ENCODE data around the gene REG3G.
"Not testable (repeated sequence)": the region's sequence is repeated elsewhere in the genome, so short reads cannot be mapped to it uniquely, and the experiment has no call there.

The REG3G gene

DNA sequence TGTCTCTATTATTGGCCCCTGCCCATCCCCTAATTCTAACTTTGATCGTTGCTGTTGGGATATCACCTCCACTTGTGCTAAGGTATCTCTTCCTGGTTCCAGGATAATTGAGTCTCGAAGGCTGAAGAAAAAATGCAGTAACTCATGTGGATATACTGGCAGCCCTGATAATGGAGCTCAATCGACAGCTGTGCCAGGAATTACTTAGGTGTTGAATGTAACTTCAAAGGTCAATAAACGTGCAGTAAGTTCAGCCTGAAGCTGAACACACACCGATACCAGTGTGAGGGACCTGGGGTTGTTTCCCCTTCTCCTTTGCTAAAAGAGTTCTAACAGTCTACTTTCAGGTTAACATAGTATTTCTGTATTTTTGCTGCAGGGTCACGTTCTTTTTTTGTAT is 11.9 kb upstream of the REG3G start:
- in situ Hi-C loops (cut with HindIII; ENCODE audit: low sequenced_read_pairs) = no loop called here

- in situ Hi-C loops (cut with HindIII; ENCODE audit: low sequenced_read_pairs) = no loop called here
Measured at GRCh38 chr2:79016342-79016741, 9.2 kb upstream of the REG3G start.

DNA sequence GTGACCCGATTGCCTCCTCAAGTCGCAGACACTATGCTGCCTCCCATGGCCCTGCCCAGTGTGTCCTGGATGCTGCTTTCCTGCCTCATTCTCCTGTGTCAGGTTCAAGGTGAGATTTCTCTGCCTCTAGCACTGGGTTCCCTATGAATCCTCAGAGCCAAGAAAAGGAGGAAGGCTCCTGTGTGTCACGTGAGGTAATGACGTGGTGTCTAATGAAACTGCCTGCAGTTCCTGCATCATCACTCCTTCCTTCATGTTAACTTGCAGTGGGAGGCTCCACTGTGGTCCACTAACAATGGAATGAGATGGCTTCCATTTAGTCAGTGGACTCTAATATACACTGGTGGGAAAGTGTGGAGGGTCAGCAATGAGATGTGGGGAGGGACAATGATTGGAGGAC is 559 bp downstream of the REG3G start:
- in situ Hi-C loops (cut with HindIII; ENCODE audit: low sequenced_read_pairs) = no loop called here

- in situ Hi-C loops (cut with HindIII; ENCODE audit: low sequenced_read_pairs) = no loop called here
Measured at GRCh38 chr2:79039944-79040343, 14.4 kb downstream of the REG3G start.

DNA sequence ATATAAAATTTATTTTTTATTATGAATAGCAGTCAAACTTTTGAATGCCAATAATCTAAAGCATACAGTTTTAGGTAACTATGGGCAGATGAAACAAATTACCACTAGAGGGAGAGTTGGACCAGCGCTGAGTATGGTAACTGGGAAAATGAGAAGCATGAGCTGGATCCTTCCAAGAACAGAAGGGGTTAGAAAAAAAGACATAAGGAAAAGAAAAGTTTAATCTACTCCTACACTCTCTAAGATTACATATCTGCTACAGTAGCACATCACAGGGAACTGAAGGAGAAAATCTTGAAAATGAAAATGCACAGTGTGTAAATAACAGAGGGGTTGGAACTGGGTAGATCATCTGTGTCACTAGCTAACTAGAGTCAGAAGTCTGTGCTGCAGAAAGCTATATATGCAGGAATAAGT is 15.5 kb downstream of the REG3G start:
- in situ Hi-C loops (cut with HindIII; ENCODE audit: low sequenced_read_pairs) = no loop called here

GRCh38 chr2:79053486-79053885 is 28.0 kb downstream of the REG3G start:
- in situ Hi-C loops (cut with HindIII; ENCODE audit: low sequenced_read_pairs) = not testable (repeated sequence)

GRCh38 chr2:79054769-79055168 is 29.3 kb downstream of the REG3G start:
- in situ Hi-C loops (cut with HindIII; ENCODE audit: low sequenced_read_pairs) = not testable (repeated sequence)

- in situ Hi-C loops (cut with HindIII; ENCODE audit: low sequenced_read_pairs) = no loop called here
Measured at GRCh38 chr2:79065201-79065600, 39.7 kb downstream of the REG3G start.

- in situ Hi-C loops (cut with HindIII; ENCODE audit: low sequenced_read_pairs) = no loop called here
Measured at GRCh38 chr2:79071078-79071477, 45.6 kb downstream of the REG3G start.

All from DLD1 (cell line).